Epidermal melanocyte (primary cell): ENCODE data around the gene TIAM1.

Experiments used
- DNase-seq: peaks from one replicate; pipeline ENCODE4 v3.0.0; 2011; ENCODE audit warnings: low spot score; ENCODE audit not compliant: insufficient read length

TIAM1 gene

GRCh38 chr21:31135531-31136184, 208.4 kb downstream of the TIAM1 start:
- no peak for DNase-seq

GRCh38 chr21:31133243-31133830, 210.7 kb downstream of the TIAM1 start:
- DNase-seq = no peak

- no peak for DNase-seq
Observed at GRCh38 chr21:31132574-31133242, 211.4 kb downstream of the TIAM1 start.

DNA sequence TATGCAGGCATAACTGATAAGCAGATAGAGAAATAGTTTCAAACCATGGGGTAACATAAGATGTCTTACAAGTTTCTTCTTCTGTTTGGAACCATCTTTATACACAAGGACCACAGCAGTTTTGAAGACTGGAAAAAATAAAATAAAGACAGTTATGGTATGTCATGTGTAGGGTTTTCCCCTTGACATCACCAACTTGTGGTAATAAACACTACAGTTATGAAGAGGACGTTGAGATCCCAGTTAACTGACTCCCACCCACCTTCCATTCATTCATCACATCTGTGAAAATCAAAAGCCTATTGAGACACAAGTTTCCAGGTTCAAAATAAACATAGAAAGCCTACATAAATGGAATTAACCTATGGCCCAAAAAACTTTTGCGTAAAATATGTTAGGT, 213.2 kb downstream of the TIAM1 start:
- no peak for DNase-seq

GRCh38 chr21:31128234-31128633, 215.8 kb downstream of the TIAM1 start:
- no peak for DNase-seq

- DNase-seq = no peak
Observed at GRCh38 chr21:31124010-31124409, 220.1 kb downstream of the TIAM1 start.

DNA sequence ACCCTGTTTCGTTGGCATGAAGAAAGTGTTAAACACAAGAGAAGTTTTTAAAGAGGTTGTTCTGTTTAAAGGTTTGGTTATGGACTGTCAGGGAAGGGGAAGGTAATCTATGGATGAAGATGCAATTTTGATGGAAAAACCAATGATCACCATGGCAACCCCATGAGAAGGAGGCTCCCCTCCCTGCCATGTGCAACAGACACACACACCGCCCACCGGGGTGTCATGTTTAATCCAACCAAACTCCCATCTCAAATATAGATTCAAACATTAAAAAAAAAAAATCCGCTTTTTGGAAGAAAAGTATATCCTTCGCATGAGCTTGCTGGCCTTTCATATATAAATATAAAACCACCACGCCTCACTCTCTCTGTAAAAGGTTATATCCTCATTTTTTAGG, 224.9 kb downstream of the TIAM1 start:
- no peak for DNase-seq

DNA sequence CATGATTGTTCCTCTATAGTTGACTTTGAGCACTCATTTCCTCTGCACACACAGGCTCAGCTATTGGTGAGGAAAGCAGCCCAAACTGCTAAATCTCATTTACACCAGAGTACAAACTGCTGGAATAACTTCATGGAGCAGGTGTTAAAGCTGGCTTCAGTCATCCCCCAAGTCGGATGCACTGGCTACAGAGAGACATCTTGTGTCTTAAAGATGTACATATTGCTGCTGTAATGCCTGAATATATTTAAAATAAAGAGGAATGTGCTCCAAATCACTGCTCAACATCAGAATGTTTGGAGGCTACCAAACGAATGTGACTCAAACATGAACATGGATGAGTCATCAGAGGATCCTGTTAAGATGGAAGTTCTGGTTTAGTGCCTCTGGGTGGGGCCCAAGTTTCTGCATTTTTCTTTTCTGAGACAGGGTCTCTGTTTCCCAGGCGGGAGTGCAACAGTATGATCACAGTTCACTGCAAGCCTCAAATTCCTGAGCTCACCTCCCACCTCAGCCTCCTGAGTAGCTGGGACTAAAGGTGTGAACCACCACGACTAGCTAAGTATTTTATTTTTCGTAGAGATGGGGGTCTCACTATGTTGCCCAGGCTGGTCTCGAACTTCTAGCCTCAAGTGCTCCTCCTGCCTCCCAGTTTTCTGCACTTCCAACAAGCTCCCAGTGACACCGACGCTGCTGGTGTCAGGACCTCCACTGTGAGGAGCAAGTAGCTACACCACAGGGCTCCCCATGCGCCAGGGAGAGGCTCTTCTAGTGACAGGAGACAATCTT, 226.7 kb downstream of the TIAM1 start:
- DNase-seq = peak; percentile 48

DNA sequence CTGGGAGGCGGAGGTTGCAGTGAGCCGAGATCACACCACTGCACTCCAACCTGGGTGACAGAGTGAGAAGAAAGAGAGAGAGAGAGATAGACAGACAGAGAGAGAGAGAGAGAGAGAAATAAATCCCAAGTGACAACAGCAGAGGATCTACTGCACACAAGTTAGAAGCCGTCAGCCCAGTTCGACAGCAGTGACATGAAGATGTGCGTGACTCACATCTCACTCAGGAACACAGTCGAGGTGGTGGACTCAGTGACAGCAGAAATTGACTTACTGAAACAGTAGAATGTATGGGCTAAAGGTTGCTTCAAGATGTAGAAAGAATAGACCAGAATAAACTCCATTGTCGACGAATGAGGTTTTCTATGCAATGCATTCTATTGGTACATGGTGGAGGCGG, 228.8 kb downstream of the TIAM1 start:
- no peak for DNase-seq

- no peak for DNase-seq
Observed at GRCh38 chr21:31111093-31111492, 233.0 kb downstream of the TIAM1 start.

GRCh38 chr21:31110430-31110829, 233.6 kb downstream of the TIAM1 start:
- no peak for DNase-seq

DNA sequence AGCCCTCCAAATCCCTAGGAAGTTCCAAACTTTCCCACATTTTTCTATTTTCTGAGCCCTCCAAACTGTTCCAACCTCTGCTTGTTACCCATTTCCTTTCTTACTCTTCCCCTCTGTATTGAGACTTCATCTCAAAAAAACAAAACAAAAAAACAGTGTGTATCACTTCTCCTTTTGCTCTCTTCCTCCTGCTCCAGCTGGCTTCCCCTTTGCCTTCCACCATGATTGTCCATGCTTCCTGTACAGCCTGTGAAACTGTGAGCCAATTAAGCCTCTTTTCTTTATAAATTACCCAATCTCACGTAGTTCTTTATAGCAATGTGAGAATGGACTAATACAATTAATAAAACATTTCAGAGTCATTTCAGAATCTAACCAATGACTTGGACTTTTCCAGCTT, 236.2 kb downstream of the TIAM1 start:
- DNase-seq = no peak

DNA sequence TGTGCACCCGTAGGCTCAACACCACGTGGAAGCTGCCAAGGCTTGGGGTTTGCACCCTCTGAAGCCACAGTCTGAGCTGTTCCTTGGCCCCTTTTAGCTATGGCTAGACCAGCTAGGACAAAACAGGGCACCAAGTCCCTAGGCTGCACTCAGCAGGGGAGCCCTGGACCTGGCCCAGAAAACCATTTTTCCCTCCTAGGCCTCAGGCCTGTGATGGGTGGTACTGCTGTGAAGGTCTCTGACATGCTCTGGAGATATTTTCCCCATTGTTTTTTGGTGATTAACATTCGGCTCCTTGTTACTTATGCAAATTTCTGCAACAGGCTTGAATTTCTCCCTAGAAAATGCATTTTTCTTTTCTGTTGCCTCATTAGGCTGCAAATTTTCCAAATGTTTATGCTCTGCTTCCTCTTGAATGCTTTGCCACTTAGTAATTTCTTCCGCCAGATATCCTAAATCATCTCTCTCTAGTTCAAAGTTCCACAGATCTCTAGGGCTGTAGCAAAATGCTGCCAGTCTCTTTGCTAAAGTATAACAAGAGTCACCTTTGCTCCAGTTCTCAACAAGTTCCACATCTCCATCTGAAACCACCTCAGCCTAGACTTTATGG, 236.8 kb downstream of the TIAM1 start:
- no peak for DNase-seq

DNA sequence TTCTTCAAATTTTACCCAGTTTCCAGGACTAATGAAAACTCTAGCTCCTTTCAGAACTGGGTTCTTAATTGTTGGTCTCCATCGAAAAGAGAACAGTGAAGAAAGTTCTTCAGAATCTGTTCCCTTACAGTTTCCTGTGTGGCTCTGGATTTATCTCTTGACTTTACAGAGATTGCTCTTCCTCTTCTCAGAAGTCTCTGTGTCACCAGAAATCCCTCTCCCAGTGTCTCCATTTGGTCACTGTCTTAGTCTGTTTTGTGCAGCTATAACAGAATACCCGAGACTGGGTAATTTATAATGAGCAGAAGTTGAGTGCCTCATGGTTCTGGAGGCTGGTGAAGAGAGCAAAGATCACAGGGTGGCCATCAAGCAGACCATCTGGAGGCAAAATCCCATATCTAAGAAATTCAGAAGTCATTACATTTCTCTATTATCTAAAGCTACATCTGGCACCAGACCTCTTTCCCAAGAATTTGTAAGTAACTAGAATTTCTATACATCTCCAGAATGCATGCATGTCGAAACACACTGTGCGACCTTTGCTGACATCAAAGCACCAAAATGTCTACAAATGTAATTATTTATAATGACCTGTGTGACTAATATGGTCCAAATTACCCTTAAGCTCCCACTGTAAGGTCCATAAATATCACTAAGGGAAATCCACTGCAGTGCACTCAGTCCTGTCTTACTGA, 240.3 kb downstream of the TIAM1 start:
- no peak for DNase-seq

GRCh38 chr21:31103163-31103562, 240.9 kb downstream of the TIAM1 start:
- DNase-seq = no peak

DNA sequence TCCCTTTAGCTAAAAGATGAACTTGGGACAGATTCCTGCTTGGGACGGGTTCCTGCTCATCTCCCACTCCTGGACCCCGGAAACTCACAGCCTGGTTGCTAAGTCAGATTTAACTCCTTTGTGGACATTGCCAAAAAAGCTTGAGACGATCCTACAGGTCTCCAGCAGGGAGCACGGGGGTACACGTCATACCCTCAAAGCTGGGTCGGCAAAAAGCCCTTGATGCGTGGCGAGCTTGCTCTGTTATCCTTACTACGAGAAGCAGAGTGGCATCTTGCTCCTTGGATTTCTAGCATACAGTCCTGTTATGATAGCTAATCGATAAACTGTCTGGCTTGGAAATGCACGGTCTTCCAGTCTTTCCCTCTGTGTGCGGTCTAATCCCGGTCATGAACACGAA, 244.9 kb downstream of the TIAM1 start:
- DNase-seq = no peak

- DNase-seq = peak; percentile 42
Observed at GRCh38 chr21:31098576-31099005, 245.5 kb downstream of the TIAM1 start.

- no peak for DNase-seq
Observed at GRCh38 chr21:31092832-31093625, 251.0 kb downstream of the TIAM1 start.

- no peak for DNase-seq
Observed at GRCh38 chr21:31090376-31090775, 253.7 kb downstream of the TIAM1 start.

DNA sequence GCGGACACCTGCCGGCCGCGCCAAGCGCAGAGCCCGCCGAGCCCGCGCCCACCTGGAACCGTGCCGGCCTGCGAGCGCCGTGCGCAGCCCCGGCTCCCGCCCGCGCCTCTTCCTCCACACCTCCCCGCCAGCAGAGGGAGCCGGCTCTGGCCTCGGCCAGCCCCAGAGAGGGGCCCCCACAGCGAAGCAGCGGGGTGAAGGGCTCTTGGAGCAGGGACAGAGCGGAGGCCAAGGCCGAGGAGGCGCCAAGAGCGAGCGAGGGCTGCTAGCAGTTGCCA, 255.6 kb downstream of the TIAM1 start:
- no peak for DNase-seq
